GM12864 (cell line): ENCODE results near the gene UMAD1.
"Not testable (repeated sequence)": the region's sequence is repeated elsewhere in the genome, so short reads cannot be mapped to it uniquely, and the experiment has no call there.

Experiments
- DNase-seq: peaks from one replicate; pipeline ENCODE4 v3.0.0-alpha.2; 2011; ENCODE audit warnings: low read depth
- H3K4me3 ChIP-seq: 2 replicates; pipeline ENCODE4 v1.5.1; 2011; ENCODE audit warnings: mild to moderate bottlenecking, low read depth, low read length, control low read depth
- CTCF ChIP-seq: IDR thresholded peaks from 2 replicates; pipeline ENCODE4 v1.5.1; 2011; ENCODE audit warnings: low read depth, mild to moderate bottlenecking, moderate library complexity, low read length, control low read depth, inconsistent platforms; ENCODE audit errors: missing control alignments

Gene UMAD1

GRCh38 chr7:7821517-7821916 lies 181.0 kb downstream of the UMAD1 start:
- H3K4me3 ChIP-seq, result no peak overlapping the region
- no peak for DNase-seq
- no peak for TF ChIP-seq CTCF

- not testable (repeated sequence) for DNase-seq, H3K4me3 ChIP-seq
These were observed 184.7 kb downstream of the UMAD1 start for GRCh38 chr7:7825294-7825693.

- no peak overlapping the region for H3K4me3 ChIP-seq
- TF ChIP-seq CTCF, result no peak
- no peak for DNase-seq
These were observed 189.1 kb downstream of the UMAD1 start for GRCh38 chr7:7829667-7830066.

GRCh38 chr7:7830122-7830878 lies 189.7 kb downstream of the UMAD1 start:
- no peak for DNase-seq
- no peak overlapping the region for H3K4me3 ChIP-seq
- TF ChIP-seq CTCF, result no peak

- no peak for TF ChIP-seq CTCF
- H3K4me3 ChIP-seq, result no peak overlapping the region
- DNase-seq, result no peak
These were observed 192.0 kb downstream of the UMAD1 start for GRCh38 chr7:7832518-7832917.

GRCh38 chr7:7834761-7835160 lies 194.2 kb downstream of the UMAD1 start:
- TF ChIP-seq CTCF, result no peak
- no peak for DNase-seq

GRCh38 chr7:7841027-7841426 lies 200.5 kb downstream of the UMAD1 start:
- DNase-seq, result no peak
- H3K4me3 ChIP-seq, result no peak overlapping the region
- no peak for TF ChIP-seq CTCF

More at GRCh38 chr7:7834761-7835160, 194.2 kb downstream of the UMAD1 start:
- H3K4me3 ChIP-seq, result no peak overlapping the region
